GM21390 (cell line): ENCODE data around the gene ARL15.
"Not testable (repeated sequence)": the region's sequence is repeated elsewhere in the genome, so short reads cannot be mapped to it uniquely, and the experiment has no call there.

Source experiments
- ATAC-seq: cut with Tn5 transposase; IDR thresholded peaks from one replicate; pipeline ENCODE4 v1.9.1; 2021; ENCODE audit not compliant: unreplicated experiment

The ARL15 gene

DNA sequence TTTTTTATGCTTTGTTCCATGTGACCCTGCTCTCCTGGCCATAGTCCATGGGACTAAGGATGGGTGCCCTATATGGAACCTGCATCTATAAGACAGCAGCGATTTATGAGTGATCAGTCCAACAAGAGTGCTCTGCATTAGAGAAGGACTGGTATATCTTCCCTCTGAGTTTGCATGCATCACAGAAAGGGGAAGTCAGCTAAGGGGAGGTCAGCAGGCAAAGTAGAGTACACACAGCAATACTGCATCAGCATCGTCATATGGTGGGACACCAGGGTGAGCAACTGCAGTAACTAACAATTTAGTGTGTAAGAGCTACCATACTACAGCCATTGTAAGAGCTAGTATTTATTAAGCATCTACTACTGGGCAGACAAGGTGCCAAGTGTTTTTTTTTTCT, 438.6 kb downstream of the ARL15 start:
- no peak for ATAC-seq

DNA sequence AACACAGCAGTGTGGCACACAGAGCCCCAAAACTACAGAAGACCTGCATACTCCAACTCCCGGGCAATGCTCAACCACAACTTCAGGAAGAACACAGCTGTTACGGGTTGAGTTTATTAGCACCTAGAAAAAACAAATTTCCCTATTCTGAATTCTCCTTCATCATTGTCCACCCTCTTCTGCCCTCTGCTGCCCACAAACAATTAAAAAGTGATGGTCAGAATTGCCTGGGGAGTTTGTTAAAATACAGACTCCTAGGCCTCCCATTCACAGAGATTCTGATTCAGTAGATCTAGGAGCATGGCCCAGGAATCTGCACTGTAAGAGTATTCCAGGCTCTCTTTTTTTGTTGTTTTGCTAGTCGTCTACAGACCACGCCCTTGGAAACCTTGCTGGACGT, 439.3 kb downstream of the ARL15 start:
- ATAC-seq, result no peak

DNA sequence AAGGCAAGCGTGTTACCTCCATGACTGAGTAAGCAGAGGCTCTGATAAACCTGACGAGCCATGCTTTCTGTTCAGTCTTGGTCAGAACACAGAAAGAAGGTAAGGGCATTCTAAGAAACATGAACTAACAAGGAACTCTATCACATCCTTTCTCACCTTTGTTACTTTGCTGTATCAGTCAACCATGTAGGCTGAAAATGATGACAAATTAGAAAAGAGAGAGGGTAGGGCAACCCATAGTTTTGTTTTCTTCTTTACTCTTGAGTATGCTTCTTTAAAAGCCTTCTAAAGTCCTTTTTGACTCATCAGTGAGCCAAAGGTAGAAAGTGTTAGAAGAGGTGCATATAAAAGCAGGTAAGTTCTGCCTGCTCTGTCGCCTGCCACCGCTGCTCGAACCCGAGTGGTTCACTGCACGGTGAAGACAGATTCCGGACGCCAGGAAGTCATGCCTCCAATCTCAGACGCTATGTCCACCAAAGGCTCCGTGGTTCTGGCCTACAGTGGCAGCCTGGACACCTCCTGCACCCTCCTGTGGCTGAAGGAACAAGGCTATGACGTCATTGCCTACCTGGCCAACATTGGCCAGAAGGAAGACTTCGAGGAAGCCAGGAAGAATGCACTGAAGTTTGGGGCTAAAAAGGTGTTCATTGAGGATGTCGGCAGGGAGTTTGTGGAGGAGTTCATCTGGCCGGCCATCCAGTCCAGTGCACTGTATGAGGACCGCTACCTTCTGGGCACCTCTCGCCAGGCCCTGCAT, 451.5 kb downstream of the ARL15 start:
- no peak for ATAC-seq

DNA sequence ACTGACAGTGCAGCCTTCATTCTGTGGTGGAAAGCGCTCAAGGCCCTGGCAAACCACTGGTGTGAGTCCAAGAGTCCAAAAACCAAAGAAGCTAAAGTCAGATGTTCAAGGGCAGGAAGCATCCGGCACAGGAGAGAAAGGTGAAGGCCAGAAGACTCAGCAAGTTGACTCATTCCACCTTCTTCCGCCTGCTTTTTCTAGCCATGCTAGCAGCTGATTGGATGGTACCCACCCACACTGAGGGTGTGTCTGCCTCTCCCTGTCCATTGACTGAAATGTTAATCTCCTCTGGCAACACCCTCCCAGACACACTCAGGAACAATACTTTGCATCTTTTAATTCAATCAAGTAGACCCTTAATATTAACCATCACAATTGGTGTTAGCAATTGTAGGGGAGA, 453.9 kb downstream of the ARL15 start:
- no peak for ATAC-seq

DNA sequence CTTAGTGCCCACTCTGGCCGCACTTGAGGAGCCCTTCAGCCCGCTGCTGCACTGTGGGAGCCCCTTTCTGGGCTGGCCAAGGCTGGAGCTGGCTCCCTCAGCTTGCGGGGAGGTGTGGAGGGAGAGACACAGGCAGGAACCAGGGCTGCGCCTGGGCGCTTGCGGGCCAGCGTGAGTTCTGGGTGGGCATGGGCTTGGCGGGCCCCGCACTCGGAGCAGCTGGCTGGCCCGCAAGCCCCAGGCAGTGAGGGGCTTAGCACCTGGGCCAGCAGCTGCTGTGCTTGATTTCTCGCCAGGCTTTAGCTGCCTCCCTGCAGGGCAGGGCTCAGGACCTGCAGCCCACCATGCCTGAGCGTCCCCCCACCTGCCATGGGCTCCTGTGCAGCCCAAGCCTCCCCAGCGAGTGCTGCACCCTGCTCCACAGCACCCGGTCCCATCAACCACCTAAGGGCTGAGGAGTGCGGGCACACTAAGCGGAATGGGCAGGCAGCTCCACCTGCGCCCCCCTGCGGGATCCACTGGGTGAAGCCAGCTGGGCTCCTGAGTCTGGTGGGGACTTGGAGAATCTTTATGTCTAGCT, 473.4 kb downstream of the ARL15 start:
- not testable (repeated sequence) for ATAC-seq

DNA sequence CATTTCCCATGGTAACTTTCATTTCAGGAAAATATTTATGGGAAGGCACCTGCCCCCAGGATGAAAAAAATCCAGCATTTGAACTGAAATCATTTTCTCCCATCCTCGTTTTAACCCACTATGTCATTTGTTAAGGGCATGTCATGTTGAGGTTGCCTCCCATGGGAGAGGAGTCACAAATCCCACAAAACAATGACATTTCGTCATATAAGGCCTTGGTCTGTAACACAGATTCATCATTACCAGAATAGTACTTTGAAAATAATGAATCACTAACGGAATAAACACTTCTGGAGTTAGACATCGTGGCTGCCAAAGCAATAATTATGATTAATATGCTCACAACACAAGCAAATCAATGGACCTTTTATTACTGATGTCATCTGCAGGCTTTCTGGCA, 475.9 kb downstream of the ARL15 start:
- no peak for ATAC-seq
